8988T (cell line): ENCODE data around the gene MSI2.

Experiments
- DNase-seq: peaks from one replicate; pipeline ENCODE4 v3.0.0; 2011

Gene MSI2

DNA sequence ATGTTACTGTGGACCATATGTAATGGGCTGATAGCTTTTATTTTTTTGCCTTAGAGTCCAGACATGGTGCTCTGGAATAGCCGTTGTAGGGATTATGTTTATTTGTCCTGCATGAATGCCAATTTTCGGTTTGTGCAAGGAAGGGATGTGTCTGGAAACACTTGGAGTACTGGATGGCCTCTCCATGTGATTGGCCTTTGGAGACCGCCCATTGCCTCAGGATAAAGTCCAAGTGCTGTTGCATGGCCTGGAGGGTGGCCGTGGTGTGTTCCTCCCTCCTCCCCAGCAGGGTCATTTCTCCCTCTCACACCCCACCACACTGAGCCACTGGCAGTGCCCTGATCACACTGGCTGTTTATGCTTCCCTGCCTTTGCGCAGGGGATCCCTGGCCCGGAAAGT lies 93.9 kb downstream of the MSI2 start:
- DNase-seq, result no peak

DNA sequence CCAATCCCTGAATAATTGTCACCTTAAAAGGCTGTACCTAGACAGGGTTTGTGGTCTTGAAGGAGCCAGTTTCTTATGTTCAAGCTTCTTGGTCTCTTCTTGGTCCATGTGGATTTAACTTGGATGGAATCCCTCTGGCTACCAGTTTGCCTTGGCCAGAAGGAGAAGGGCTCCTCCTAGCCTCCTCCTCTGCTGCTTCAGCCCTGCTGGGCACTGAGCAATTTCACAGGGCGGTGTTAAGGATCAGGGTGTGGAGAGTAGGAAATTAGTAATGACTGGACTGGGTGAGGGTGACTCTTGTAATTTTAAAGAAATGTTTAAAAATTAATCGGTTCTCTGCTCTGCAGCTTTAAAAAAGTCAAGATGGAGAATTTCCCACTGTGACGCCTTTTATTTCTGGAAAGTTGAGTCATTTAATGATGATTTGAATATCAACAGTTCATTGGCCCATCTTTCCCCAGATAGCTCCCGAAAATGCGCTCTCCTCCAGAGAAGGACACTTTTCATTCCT lies 96.4 kb downstream of the MSI2 start:
- no peak for DNase-seq

DNA sequence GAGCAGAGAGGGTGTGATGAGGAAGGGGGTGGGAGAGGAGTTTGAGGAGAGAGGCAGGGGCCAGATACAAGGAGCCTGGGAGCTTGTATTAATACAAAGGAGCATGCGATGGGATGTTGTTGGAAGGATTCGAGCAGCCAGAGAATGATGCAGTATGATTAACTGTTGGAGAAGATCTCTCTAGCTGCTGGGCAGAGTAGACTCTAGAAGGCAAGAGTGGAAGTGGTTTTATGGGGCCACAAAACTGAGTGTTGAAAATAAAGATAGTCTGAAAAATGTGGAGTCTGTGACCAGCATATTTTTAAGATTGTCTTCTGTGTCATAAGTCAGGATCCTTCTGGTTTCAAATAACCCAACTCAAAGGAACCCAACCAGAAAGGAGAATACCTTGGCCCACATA lies 98.3 kb downstream of the MSI2 start:
- no peak for DNase-seq

DNA sequence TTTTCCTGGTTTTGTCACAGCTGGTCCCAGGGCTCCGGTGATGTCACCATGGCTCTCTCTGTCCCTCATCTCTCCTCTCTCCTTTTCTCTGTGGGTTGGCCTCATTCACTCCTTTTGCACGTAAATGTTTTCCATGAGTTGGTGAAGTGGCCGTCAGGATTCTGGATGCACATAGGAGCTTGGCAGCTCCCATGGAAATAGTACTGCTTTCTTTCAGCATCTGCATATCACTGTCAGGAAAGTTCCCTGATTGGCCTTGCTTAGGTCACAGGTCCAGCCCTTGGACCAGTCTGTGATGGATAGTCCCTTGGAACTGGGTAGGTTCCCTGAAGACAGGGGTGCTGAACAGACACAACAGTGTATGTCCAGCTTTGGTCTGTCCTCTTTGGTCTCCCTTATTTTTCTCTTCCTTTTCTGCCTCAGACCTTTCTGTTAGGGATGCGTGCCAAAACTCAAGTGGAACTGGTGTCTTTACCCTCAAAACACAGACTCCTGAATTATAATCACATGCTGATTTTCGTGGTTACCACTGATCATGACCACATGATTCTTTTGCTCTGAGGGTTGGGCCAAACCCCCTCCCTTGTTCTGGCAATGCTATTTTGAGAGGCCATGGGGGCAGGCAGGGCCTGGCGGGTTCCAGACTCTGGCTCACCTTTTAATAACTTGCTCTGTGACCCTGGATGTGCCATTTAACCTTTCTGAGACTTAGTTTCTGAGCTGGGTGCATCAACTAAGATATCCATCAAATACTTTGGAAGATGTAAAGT lies 99.0 kb downstream of the MSI2 start:
- no peak for DNase-seq

DNA sequence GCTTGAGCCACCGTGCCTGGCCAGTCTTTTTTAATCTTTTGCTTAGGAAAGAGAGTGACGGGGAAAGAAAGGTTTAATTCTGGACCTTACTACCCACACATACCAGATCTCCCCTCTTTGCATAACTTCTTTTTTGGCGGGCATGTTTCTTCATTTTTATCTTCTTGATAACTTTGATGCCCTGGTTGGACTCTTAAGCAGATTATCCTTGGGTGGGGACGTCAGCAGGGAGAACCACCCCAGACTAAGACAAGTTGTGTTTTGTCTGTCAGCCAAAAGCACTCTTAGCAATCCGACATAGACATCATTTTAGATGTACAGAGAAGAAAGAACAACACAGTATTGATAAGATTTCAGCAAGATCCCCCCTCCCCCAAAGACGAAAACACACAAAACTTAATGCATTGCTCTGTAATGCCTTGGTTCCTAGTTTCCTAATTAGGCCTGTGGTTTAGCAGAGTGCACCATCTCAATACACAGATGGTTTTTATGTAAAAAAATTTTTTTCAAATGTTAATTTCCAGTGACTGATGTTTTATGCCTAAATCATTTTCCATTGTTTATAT lies 99.9 kb downstream of the MSI2 start:
- DNase-seq, result no peak

DNA sequence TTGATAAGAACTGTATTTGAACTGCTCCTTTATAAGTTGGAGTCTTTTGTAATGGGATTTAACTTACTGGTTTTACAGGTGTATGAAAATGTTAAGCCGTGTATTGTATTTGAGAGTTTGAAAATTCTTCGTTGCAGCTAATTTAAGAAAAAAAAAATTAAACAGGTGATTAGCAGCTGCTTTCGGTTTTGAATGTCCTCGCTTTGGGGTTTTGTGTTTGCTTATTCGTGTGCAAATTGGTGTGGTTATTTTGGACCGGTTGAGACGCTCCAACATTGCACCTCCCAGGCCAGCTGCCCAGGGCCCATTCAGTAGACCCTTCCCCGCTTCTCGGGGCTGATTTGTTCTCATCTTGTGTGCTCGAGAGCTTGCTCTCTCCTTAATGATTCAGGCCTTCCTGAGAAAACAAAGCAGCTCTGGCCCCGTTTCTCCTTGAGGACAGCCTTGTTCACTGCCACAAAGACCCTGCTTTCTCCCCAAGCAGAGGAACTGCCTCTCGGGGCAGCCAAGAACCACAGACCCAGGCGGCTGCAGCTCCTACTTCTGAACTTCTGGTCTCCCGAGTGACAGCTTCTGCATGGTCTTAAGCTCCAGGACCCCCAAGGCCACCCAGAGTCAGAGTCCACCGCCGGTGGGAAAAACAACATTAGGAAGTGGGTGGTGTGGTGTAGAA lies 100.5 kb downstream of the MSI2 start:
- no peak for DNase-seq

DNA sequence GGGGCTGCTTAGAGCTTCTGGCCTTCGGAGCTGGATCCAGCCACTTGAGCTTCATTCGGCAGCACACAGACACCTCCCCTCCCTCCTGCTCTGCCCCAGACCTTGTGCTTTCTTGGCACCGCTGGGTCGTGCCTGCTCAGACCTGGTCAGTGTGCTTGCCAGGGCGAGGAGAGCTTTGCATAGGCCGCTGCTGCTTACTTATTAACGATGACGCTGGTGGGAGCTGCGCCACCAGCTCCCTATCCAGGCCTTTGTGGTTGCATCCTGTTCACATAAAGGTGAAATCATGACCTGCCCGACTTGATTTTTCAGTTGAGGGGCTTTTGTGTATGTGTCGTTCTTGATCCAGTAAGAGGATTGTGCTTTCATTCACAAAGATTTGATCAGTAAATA lies 101.1 kb downstream of the MSI2 start:
- DNase-seq, result no peak

DNA sequence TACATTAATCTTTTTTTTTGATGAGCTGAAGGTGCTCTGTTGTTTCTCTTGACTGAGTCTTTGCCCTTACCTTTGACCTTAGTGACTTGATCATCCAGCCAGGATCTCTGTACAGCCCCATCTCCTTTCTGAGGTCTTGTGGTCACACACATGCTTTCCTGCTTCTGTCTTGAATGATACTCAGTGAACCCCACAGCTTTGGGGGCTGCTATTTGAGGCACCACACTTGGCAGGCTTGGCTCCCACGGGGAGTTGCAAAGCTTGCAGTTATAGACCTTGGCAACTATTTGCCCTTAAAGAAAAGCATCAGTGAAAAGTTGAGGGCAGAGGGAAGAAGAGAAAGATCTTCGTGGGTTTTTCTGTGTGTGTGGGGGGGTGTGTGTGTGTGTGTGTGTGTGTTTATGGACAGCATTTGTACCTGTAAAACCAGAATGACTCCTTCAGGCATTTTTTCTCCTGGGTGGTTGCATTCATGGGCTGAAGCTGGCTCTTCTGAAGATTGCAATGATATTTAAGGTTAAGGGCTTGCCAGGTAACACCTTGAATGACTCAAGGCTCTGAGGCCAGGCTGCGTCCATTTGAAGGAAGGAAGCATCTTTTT lies 101.6 kb downstream of the MSI2 start:
- no peak for DNase-seq

DNA sequence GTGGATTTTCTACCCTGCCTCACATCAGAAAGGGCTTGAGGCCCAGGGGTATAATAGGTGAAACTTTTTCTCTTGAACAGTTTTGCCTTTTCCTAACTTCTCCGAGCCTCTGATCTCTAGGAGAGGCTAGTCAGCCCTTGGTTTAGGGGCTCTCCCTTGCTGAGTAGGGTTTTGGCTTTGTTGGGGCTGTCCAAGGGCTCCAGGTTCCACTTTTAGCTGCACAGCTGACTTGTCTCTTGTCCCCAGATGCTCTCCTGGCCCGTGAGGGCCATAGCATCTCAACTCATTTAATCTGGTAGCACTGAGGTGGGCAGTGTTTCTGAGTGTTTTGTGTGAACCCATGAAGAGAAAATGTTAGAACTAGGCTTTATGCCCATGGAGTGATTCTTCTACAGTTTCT lies 103.9 kb downstream of the MSI2 start:
- no peak for DNase-seq

DNA sequence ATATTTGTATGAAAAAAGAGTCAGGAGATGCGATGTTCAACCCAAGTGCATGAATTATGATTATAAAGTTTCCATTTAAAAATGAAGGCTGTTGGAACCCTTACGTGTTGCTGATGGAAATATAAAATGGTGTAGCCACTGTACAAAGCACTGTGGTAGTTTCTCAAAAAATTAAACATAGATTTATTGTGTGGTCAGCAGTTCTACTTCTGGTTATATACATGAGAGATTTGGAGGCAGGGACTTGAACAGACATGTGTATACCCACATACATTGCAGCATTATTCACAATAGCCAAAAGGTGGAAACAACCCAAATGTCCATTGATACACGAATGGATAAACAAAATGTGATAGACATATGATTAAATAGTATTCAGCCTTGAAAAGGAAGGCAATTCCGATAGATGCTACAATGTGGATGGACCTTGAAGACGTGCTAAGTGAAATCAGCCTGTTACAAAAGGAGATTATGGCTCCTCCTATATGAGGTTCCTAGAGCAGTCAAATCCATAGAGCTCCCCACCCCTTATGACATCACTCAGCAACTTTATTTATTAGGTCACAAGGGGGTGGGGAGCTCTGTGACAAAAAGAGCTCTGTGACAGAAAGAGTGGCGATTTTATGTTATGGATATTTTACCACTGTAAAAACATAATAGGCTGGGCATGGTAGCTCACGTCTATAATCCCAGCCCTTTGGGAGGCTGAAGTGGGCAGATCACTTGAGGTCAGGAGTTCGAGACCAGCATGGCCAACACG lies 106.7 kb downstream of the MSI2 start:
- DNase-seq, result no peak

DNA sequence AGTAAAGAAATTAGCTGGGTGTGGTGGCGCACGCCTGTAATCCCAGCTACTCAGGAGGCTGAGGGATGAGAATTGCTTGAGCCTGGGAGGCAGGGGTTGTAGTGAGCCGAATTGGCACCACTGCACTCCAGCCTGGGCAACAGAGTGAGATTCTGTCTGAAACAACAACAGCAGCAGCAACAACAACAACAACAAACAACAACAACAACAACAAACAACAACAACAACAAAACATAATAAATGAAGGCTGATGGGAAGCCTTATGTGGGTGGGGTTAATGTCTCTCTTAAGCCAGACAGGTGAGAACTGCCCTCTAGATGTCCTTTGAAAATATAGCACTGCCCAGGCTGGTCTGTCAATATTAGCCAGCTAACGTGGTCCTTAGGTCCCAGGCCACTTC lies 107.3 kb downstream of the MSI2 start:
- DNase-seq, result no peak

DNA sequence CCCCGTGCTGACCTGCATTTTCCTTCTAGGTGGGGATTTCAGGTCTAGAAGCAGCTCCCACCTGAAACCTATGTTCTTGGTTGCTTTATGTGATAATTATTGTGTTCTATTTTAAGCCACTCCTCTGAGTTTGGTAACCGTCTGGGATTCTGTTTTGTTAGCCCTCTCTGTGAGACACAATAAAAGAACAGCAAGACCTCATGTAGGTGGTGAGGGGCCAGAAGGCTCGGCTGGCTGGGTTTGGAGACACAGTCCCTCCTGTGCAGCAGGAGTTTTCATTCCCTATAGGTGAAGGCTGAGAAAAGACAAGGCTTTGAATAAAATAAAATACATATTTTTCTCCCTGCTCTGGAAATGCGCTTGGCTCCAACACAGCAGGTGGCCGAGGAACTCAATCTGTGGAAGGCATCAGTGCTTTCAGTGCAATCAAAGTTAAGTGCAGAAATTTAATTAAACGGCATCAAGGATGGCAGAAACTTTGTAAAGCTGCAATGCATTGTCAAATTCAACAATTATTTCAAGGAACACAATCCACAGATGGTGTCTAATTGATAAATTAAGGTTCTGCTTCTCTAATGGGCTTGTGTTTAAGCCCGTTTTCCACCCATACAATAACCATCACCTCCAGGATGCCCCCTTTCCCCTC lies 107.8 kb downstream of the MSI2 start:
- DNase-seq, result no peak

DNA sequence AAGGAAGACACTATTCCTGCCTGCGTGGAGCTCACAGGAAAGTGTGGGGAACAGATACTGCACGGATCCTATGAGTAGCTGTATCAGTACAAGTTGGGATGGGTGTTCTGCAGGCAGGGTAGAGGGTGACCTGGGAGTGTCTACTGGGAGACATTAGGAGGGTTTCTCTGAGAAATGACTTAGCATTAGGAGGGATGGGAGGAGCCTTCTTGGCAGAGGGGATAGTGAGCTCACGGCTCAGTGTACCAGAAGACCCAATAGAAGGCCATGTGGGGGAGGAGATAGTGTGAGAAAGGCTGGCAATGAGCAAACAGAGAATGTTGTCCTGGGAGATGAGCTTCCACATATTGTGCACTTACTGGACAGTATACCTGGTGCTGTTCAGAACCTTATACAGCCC lies 109.1 kb downstream of the MSI2 start:
- no peak for DNase-seq

DNA sequence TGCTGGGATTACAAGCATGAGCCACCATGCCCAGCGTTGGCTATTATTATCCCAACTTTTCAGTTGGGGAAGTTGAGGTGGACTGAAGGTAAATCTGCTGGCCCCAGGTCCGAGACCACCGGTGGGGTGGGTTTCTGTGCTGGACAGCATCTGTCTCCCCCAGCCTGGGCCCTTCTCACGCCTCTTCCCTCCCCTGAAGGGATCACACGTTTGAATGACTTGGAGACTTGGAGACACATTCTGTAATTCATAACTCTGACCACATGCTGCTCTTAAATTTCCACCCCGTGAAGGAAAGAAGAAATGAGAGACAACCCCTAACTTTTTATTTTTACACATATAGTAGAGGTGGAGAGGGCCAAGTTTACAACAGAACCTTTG lies 109.8 kb downstream of the MSI2 start:
- no peak for DNase-seq

DNA sequence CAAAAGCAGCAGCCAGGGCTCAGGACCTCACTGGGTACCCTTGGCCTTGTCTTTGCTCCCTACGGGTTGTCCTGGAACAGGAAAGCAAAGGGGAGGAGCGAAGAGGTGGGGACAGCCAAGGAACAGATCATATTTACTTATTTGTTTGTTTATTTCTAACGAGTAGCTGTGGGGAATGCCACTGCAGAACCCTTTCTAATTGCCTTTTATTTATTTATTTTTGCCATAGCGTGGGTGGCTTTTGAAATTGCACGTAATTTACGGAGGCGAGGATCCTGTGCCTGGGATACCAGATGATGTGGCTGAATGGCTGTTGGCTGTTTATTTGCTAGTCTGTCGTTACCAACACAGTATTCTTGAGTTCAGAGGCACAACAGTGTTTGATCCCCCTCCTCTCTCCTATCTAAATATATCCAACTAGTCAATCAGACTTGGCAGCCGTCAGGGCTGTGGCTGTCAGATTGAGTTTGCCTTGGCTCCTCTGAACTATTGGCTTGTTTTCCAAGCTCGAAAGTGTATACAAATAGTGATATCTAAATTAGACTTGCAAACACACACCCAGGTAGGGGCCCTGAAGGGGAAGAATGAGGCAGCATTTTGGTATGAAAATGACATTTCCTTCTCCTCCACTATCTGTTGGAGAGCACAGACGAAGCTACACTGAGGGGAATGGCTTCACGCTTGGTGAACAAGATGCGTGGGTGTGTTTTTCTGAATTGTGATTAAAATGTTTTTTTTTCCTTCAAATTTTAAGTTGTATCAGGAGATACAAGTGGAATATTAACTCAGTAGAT lies 110.4 kb downstream of the MSI2 start:
- DNase-seq, result no peak

DNA sequence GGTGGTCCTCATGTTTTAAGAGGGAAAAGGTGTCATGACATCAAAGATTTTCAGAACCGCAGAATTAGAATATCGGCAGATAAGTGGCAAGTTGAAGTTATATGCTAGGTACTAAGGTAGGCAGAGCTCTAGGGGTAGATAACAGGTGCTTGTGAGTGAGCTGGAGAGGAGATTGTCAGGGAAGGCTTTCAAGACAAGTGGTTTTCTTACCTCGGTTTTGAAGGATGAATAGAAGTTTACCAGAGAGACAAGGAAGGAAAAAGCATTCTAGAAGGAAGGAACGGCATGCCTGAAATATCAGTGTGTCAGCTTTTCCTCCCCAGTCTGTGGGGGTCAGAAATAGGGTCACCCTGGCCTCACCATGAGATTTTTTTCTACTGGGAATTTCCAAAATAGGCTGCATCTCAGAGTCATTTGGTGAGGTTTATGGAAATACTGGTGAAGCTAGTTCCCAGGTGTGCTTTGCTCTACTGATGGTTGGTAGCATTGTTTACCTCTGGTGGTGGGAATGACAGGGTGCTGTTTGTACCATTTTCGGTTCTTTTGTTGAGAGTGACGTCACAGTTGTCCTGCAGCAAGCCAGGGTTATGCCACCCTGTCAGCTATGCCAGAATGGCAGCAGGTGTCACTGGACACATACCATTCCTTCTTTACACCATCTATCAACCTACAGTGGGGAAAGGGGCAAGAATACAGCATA lies 112.5 kb downstream of the MSI2 start:
- no peak for DNase-seq

DNA sequence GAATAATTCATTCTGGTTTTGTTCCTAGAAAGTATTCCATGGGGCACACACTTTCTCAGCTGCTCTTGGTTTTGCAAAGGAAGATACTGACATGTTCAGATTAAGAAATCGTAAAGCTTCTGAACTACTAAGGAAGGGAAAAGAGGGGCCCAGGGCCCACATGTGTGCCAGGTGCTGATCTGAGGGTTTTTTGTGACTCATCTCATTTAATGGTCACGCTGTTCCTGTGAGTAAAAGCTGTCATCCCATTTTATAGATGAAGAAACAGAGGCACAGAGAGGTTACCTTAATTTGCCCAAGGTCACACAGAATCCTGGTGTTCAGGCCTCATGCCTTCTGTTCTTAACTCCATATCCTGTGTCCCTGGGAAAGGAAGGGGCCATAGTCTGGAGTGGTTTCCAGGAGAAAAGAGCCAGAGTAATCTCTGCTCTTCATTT lies 113.2 kb downstream of the MSI2 start:
- no peak for DNase-seq

DNA sequence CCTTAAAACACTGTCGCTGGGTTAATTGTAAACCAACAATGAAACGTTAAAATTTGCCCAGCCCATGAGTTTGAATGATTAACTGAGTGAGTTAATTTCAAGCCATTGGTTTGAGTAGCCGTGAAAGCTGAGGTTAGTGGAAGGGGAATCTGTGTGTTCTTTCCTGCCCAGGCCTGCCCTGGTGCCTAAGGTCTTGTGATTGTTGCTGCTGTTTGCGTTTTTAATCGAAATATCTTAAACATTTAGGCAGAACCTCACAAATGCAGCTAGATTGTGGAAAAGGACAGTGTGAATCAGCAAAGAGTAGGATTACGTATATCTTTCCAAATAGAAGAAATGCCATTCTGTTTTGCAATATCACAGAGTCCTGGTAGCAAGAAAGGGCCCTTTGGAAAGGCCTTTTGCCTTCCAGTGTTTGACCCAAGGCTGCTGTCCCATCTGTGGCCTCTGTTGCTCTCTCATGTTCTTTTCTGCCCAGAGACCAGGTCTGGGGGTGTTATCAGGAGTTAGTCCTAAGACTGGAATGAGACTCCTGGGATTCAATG lies 113.8 kb downstream of the MSI2 start:
- DNase-seq, result no peak

DNA sequence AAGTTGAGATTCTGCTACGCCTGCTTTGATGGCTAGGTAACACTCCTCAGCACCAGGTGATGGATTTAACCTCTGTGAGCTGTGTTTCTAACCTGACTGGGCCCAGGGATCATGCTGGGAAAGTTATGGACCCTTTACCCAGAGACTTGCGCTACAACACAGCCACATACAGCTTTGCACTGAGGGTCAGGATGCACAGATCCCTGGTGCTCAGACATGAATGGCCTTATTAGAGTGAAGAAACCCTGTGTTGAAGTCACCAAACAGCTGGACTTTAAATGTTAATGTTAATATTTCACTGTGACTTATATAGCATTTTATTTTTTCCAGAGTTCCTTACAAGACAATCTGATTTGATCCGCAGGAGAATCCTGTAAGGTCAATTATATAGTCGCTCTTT lies 114.3 kb downstream of the MSI2 start:
- no peak for DNase-seq

DNA sequence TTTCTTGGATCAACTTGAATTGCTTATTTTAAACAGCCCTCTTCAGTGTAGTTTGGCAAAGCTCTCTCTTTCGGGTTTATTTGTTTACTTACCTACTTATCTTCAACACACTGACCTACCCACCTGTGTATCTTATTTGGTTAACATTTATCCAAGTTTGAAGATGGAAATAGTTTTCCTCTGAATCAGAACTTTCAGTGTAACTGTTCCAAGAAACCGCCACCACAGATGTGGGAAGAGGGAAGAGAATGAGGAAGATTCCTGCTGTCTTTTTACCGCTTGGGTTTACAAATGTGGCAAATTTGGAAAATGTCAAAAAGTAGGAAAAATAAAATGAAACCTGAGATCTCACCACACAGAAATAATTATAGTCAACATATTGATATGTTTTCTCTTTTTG lies 115.8 kb downstream of the MSI2 start:
- DNase-seq, result no peak

DNA sequence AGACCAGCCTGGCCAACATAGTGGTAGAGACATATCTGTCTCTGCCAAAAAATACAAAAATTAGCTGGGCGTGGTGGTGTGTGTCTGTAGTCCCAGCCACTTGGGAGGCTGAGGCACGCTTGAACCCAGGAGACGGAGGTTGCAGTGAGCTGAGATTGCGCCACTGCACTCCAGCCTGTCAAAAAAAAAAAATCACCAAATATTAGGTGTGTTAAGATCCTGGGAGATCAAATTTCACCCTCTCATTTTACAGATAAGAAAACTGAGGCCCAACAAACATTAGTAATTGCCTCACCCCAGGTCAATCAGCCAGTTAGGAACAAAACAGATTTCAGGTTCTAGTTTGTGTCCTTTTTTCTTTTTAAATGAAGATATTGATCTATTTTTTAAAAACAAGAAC lies 116.7 kb downstream of the MSI2 start:
- no peak for DNase-seq
